CD4-positive, alpha-beta T cell (primary cell): ENCODE data around the gene SREBF1. TPM values are rescaled to one million over a fixed set of nuclear protein-coding genes. Genes with fewer than 3 reads are reported as not detected.

Experiments
- ATAC-seq: fragments of 200-7000 bp; cut with Tn5 transposase; one replicate; pipeline ENCODE4 v1.10.0; 2022; ENCODE audit warnings: mild to moderate bottlenecking; ENCODE audit not compliant: poor library complexity
- CTCF ChIA-PET: fragments of 350-600 bp; sonication (Branson Sonifier 250); formaldehyde crosslinking; loops from one replicate; lab custom pipeline; 2021; ENCODE audit warnings: antibody characterized with exemption, inconsistent platforms; lab: Charles Lee
- POLR2A ChIA-PET: fragments of 350-600 bp; sonication (Branson Sonifier 250); formaldehyde crosslinking; loops from one replicate; lab custom pipeline; 2021; ENCODE audit warnings: antibody characterized with exemption, inconsistent platforms; lab: Charles Lee
- DNase-seq, 14 experiments: peaks; one replicate each; pipeline ENCODE4 v3.0.0-alpha.2; 2013 to 2020; ENCODE audit warnings: mixed read lengths in 2 of 14
- H3K27ac ChIP-seq, 2 donors: one replicate each; pipeline versions ENCODE4 v1.5.1 to v1.7.0; 2013; ENCODE audit warnings: low read length in 2 of 2, low read depth in 1 of 2, mild to moderate bottlenecking in 1 of 2
- H3K27me3 ChIP-seq, 2 experiments: 1 replicate in 1 of 2; 2 replicates in 1 of 2; pipeline versions ENCODE4 v1.6.1 to v1.7.0; 2013; ENCODE audit warnings: low read length in 2 of 2, control low read depth in 1 of 2, mild to moderate bottlenecking in 1 of 2, moderate library complexity in 1 of 2; ENCODE audit not compliant: insufficient read depth in 2 of 2, control insufficient read depth in 1 of 2
- H3K36me3 ChIP-seq: one replicate; pipeline ENCODE4 v1.6.1; 2013; ENCODE audit warnings: low read length, control low read depth; ENCODE audit not compliant: insufficient read depth
- H3K4me1 ChIP-seq: one replicate; pipeline ENCODE4 v1.6.1; 2013; ENCODE audit warnings: low read length, control low read depth; ENCODE audit not compliant: insufficient read depth
- H3K4me3 ChIP-seq: one replicate; pipeline ENCODE4 v1.5.1; 2013; ENCODE audit warnings: mild to moderate bottlenecking, low read length, moderate library complexity
- H3K9me3 ChIP-seq, 2 experiments: 1 replicate in 1 of 2; 2 replicates in 1 of 2; pipeline versions ENCODE4 v1.6.1 to v1.7.0; 2013; ENCODE audit warnings: low read length in 2 of 2, mild to moderate bottlenecking in 2 of 2, control low read depth in 1 of 2, moderate library complexity in 1 of 2; ENCODE audit not compliant: control insufficient read depth in 1 of 2, insufficient read depth in 1 of 2
- H3K27ac Mint-ChIP-seq: one replicate; pipeline ENCODE4 v1.8.0; 2020; ENCODE audit warnings: mixed read lengths
- H3K27me3 Mint-ChIP-seq: one replicate; pipeline ENCODE4 v1.8.0; 2021; ENCODE audit warnings: mixed read lengths
- H3K36me3 Mint-ChIP-seq: one replicate; pipeline ENCODE4 v1.8.0; 2021; ENCODE audit warnings: low read depth, mixed read lengths
- H3K4me1 Mint-ChIP-seq: one replicate; pipeline ENCODE4 v1.8.0; 2021; ENCODE audit warnings: low read depth, mixed read lengths
- H3K4me3 Mint-ChIP-seq: one replicate; pipeline ENCODE4 v1.8.0; 2020; ENCODE audit warnings: mild to moderate bottlenecking, mixed read lengths
- H3K9me3 Mint-ChIP-seq: one replicate; pipeline ENCODE4 v1.8.0; 2020; ENCODE audit warnings: mixed read lengths
- intact Hi-C, 2 experiments: fragments of 100-400 bp; cut with DNase I in 1 of 2; cut with micrococcal nuclease in 1 of 2; formaldehyde crosslinking; loops; one replicate each; pipeline versions ENCODE4 v1.15.1 to v1.9.0; 2023 to 2025; cut with DNase I, micrococcal nuclease
- total RNA-seq, 174 experiments: library from RNA in 2 of 174; stranded (reverse) in 2 of 174; gene quantifications; one replicate each; pipeline ENCODE4 v1.2.3 and lab custom pipeline; 2021 to 2026
- TF ChIP-seq, protein P1 (sequence below): fragments of 200-600 bp; IDR thresholded peaks from one replicate; pipeline ENCODE4 v1.8.0; 2022; ENCODE audit warnings: antibody characterized with exemption, mild to moderate bottlenecking

The SREBF1 gene
- total RNA-seq, 2 experiments from 2014 or later, result 249 to 264 TPM

DNA sequence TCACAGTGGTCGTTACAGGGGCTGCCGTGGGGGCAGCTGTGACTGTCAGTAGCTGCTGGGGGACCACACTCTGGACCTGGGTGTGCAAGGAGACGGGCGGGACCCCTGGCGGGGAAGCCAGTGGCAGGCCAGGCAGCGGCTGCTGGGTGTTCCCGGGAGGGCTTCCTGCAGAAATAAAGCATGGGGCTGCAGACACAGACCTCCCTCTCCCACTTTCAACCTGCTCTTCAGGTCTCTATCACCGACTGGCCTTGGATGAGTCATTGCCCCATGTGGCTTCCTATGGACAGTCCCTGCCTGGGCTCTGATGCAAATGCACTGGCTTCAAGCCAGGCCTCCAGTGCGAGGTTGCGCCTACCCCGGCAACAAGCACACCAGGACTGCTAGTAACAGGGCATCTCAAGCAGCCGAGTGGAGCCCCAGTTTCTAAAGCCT is 17.2 kb downstream of the SREBF1 start:
- intact Hi-C loops, result no loop called here
- Histone ChIP-seq H3K4me1 (peaks cover 56% of the 10 kb centered on the region), H3K36me3 (peaks cover 58% of the 10 kb centered on the region), H3K9me3 (no peaks in the 10 kb centered on the region), H3K4me3 (no peak overlapping the region), H3K27ac (no peak overlapping the region), H3K27me3 (no peaks in the 10 kb centered on the region)
- Mint-ChIP-seq H3K4me1 (peaks cover 47% of the 10 kb centered on the region), H3K36me3 (peaks cover 54% of the 10 kb centered on the region), H3K4me3 (peak overlapping the region; percentile 8), H3K27me3 (no peaks in the 10 kb centered on the region), H3K9me3 (no peaks in the 10 kb centered on the region), H3K27ac (peak overlapping the region; percentile 61)
- ChIA-PET CTCF (interaction anchor here (1.0 kb wide), 1 partner anchor 9 kb away, joined by 3 read pairs; no protein-coding TSS in a partner anchor), POLR2A (no interaction called here)
- TF ChIP-seq, protein P1, sequence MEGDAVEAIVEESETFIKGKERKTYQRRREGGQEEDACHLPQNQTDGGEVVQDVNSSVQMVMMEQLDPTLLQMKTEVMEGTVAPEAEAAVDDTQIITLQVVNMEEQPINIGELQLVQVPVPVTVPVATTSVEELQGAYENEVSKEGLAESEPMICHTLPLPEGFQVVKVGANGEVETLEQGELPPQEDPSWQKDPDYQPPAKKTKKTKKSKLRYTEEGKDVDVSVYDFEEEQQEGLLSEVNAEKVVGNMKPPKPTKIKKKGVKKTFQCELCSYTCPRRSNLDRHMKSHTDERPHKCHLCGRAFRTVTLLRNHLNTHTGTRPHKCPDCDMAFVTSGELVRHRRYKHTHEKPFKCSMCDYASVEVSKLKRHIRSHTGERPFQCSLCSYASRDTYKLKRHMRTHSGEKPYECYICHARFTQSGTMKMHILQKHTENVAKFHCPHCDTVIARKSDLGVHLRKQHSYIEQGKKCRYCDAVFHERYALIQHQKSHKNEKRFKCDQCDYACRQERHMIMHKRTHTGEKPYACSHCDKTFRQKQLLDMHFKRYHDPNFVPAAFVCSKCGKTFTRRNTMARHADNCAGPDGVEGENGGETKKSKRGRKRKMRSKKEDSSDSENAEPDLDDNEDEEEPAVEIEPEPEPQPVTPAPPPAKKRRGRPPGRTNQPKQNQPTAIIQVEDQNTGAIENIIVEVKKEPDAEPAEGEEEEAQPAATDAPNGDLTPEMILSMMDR, result no peak
- DNase-seq, result peak in 12 of 14 experiments; percentile 20 to 84 (median 46)
- no peak for ATAC-seq

DNA sequence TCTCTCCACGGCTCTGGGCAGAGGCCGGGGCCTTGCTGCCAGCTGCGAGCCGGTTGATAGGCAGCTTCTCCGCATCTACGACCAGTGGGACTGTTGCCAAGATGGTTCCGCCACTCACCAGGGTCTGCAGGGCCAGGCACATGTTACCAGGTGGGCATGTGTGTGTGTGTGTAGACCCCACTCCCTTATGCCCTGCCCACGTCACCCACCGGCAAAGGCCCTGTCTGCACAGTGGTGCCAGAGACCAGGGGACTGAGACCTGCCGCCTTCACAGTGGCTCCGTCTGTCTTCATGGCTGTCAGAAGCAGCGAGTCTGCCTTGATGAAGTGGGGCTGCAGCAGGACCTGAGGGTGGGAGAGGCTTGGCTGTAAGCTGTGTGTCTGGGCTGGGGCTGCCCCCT is 17.7 kb downstream of the SREBF1 start:
- ChIA-PET CTCF (no interaction called here), POLR2A (no interaction called here)
- H3K9me3 Mint-ChIP-seq, result no peaks in the 10 kb centered on the region
- no peak for DNase-seq
- TF ChIP-seq, protein P1, result no peak
- H3K4me3 ChIP-seq, result no peak overlapping the region
- intact Hi-C loops, result no loop called here
- no peak for ATAC-seq
- no peaks in the 10 kb centered on the region for H3K27me3 Mint-ChIP-seq
- peaks cover 43% of the 10 kb centered on the region for H3K4me1 Mint-ChIP-seq
- no peak overlapping the region for H3K27ac ChIP-seq
- peaks cover 63% of the 10 kb centered on the region for H3K36me3 ChIP-seq
- peaks cover 52% of the 10 kb centered on the region for H3K4me1 ChIP-seq
- H3K9me3 ChIP-seq, result no peaks in the 10 kb centered on the region
- peaks cover 57% of the 10 kb centered on the region for H3K36me3 Mint-ChIP-seq
- no peaks in the 10 kb centered on the region for H3K27me3 ChIP-seq
- H3K27ac Mint-ChIP-seq, result peak overlapping the region; percentile 61
- H3K4me3 Mint-ChIP-seq, result no peak overlapping the region

DNA sequence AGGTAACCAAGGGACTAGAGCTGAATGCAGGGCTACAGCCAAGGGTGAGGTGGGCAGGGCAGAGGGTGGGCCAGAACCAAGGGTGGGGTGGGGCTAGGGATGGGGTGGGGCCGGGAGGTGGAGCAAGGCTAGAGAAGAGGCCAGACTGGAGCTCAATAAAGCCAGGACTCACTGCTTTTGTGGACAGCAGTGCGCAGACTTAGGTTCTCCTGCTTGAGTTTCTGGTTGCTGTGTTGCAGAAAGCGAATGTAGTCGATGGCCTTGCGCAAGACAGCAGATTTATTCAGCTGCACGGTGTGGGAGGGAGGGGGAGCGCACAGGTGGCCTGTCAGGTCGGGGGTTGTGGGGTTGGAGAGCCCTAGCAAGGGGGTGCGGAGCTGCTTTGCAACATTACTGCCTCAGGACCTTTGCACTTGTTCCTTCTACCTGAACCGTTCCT is 18.7 kb downstream of the SREBF1 start:
- intact Hi-C loops, result no loop called here
- H3K27ac ChIP-seq, result no peak overlapping the region
- H3K27ac Mint-ChIP-seq, result peak overlapping the region; percentile 61
- ATAC-seq (no peak), DNase-seq (peak in 1 of 14 experiments; percentile 30)
- H3K27me3 ChIP-seq, result no peaks in the 10 kb centered on the region
- no peak overlapping the region for H3K4me3 Mint-ChIP-seq
- H3K4me1 Mint-ChIP-seq, result peaks cover 35% of the 10 kb centered on the region
- H3K36me3 ChIP-seq, result peaks cover 72% of the 10 kb centered on the region
- H3K4me1 ChIP-seq, result peaks cover 43% of the 10 kb centered on the region
- H3K4me3 ChIP-seq, result no peak overlapping the region
- ChIA-PET CTCF (no interaction called here), POLR2A (interaction anchor here (0.6 kb wide), 1 partner anchor 135 kb away, joined by 3 read pairs; no protein-coding TSS in a partner anchor)
- H3K27me3 Mint-ChIP-seq, result no peaks in the 10 kb centered on the region
- TF ChIP-seq, protein P1, result no peak
- H3K36me3 Mint-ChIP-seq, result peaks cover 57% of the 10 kb centered on the region
- no peaks in the 10 kb centered on the region for H3K9me3 ChIP-seq
- H3K9me3 Mint-ChIP-seq, result no peaks in the 10 kb centered on the region
